Keratinocyte (primary cell): ENCODE measurements around the gene OTP.
"Not testable (repeated sequence)": the region's sequence is repeated elsewhere in the genome, so short reads cannot be mapped to it uniquely, and the experiment has no call there.

Experiments used
- EZH2 ChIP-seq: IDR thresholded peaks from one replicate; pipeline ENCODE4 v1.6.1; 2012; ENCODE audit warnings: inconsistent platforms, mild to moderate bottlenecking, low read length, moderate library complexity
- TF ChIP-seq, protein P1 (sequence below), 3 experiments: IDR thresholded peaks in 1 of 3; conservative IDR thresholded peaks in 1 of 3; optimal IDR thresholded peaks in 1 of 3; 2 replicates in 2 of 3; 3 replicates in 1 of 3; pipeline versions ENCODE3 to v1.5.1; 2011; ENCODE audit warnings: low read length in 3 of 3, mild to moderate bottlenecking in 3 of 3, moderate library complexity in 2 of 3, control low read depth in 1 of 3, inconsistent platforms in 1 of 3; ENCODE audit not compliant: insufficient read depth in 2 of 3; ENCODE audit errors: extremely low read depth in 1 of 3

DNA sequence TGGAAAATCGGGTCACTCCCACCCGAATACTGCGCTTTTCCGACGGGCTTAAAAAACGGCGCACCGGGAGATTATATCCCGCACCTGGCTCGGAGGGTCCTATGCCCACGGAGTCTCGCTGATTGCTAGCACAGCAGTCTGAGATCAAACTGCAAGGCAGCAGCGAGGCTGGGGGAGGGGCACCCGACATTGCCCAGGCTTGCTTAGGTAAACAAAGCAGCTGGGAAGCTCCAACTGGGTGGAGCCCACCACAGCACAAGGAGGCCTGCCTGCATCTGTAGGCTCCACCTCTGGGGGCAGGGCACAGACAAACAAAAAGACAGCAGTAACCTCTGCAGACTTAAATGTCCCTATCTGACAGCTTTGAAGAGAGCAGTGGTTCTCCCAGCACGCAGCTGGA lies 29.6 kb downstream of the OTP start:
- not testable (repeated sequence) for TF ChIP-seq EZH2
- TF ChIP-seq, protein P1, sequence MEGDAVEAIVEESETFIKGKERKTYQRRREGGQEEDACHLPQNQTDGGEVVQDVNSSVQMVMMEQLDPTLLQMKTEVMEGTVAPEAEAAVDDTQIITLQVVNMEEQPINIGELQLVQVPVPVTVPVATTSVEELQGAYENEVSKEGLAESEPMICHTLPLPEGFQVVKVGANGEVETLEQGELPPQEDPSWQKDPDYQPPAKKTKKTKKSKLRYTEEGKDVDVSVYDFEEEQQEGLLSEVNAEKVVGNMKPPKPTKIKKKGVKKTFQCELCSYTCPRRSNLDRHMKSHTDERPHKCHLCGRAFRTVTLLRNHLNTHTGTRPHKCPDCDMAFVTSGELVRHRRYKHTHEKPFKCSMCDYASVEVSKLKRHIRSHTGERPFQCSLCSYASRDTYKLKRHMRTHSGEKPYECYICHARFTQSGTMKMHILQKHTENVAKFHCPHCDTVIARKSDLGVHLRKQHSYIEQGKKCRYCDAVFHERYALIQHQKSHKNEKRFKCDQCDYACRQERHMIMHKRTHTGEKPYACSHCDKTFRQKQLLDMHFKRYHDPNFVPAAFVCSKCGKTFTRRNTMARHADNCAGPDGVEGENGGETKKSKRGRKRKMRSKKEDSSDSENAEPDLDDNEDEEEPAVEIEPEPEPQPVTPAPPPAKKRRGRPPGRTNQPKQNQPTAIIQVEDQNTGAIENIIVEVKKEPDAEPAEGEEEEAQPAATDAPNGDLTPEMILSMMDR (optimal IDR thresholded peaks at IDR 0.05 in 1 of 3, IDR thresholded peaks at IDR 0.05 in 1 of 3, conservative IDR thresholded peaks at IDR 0.05 in 1 of 3; ENCODE audit: extremely low read depth in 1 of 3, insufficient read depth in 2 of 3, low read length in 3 of 3), result not testable (repeated sequence)
